CD8-positive, alpha-beta memory T cell (primary cell): Measurements from ENCODE around the gene MRPL48. TPM values are rescaled to one million over a fixed set of nuclear protein-coding genes. Genes with fewer than 3 reads are reported as not detected.
"Not testable (repeated sequence)": the region's sequence is repeated elsewhere in the genome, so short reads cannot be mapped to it uniquely, and the experiment has no call there.

ENCODE experiments used
- CTCF ChIA-PET: fragments of 350-600 bp; sonication (Branson Sonifier 250); formaldehyde crosslinking; loops from one replicate; lab custom pipeline; 2021; ENCODE audit warnings: antibody characterized with exemption; lab: Charles Lee
- POLR2A ChIA-PET: fragments of 350-600 bp; sonication (Branson Sonifier 250); formaldehyde crosslinking; loops from one replicate; lab custom pipeline; 2021; ENCODE audit warnings: antibody characterized with exemption; lab: Charles Lee
- DNase-seq, 5 donors: peaks; one replicate each; pipeline versions ENCODE4 v3.0.0 to v3.0.0-alpha.2; 2020 to 2022; ENCODE audit warnings: mixed read lengths in 1 of 5
- H3K27ac ChIP-seq: one replicate; pipeline ENCODE4 v1.7.0; 2013; ENCODE audit warnings: low read depth, mild to moderate bottlenecking, low read length, moderate library complexity
- H3K27me3 ChIP-seq: 2 replicates; pipeline ENCODE4 v1.7.0; 2013; ENCODE audit warnings: low read length, mild to moderate bottlenecking; ENCODE audit not compliant: insufficient read depth, poor library complexity, severe bottlenecking
- H3K36me3 ChIP-seq: 2 replicates; pipeline ENCODE4 v1.7.0; 2013; ENCODE audit warnings: mild to moderate bottlenecking, low read length, moderate library complexity; ENCODE audit not compliant: insufficient read depth
- H3K4me1 ChIP-seq: 2 replicates; pipeline ENCODE4 v1.7.0; 2013; ENCODE audit warnings: mild to moderate bottlenecking, low read length, moderate library complexity; ENCODE audit not compliant: insufficient read depth
- H3K4me3 ChIP-seq: 2 replicates; pipeline ENCODE4 v1.7.0; 2013; ENCODE audit warnings: mild to moderate bottlenecking, low read length
- H3K9me3 ChIP-seq: 2 replicates; pipeline ENCODE4 v1.7.0; 2013; ENCODE audit warnings: mild to moderate bottlenecking, low read length
- H3K27ac Mint-ChIP-seq, 8 donors: one replicate each; pipeline ENCODE4 v1.8.0; 2020 to 2021; ENCODE audit warnings: mixed read lengths in 8 of 8, mild to moderate bottlenecking in 6 of 8, inconsistent platforms in 3 of 8, moderate library complexity in 3 of 8
- H3K27me3 Mint-ChIP-seq, 2 donors: one replicate each; pipeline ENCODE4 v1.8.0; 2020 to 2021; ENCODE audit warnings: mixed read lengths in 2 of 2, mild to moderate bottlenecking in 1 of 2, moderate library complexity in 1 of 2
- H3K36me3 Mint-ChIP-seq, 3 donors: one replicate each; pipeline ENCODE4 v1.8.0; 2020 to 2021; ENCODE audit warnings: mixed read lengths in 3 of 3, inconsistent platforms in 1 of 3, mild to moderate bottlenecking in 1 of 3
- H3K4me1 Mint-ChIP-seq, 3 donors: one replicate each; pipeline ENCODE4 v1.8.0; 2020 to 2021; ENCODE audit warnings: mixed read lengths in 3 of 3, inconsistent platforms in 1 of 3, mild to moderate bottlenecking in 1 of 3
- H3K4me3 Mint-ChIP-seq, 7 donors: one replicate each; pipeline ENCODE4 v1.8.0; 2020 to 2021; ENCODE audit warnings: mixed read lengths in 7 of 7, mild to moderate bottlenecking in 6 of 7, moderate library complexity in 4 of 7, inconsistent platforms in 2 of 7
- H3K9me3 Mint-ChIP-seq, 5 donors: one replicate each; pipeline ENCODE4 v1.8.0; 2020 to 2022; ENCODE audit warnings: mixed read lengths in 5 of 5, mild to moderate bottlenecking in 3 of 5, moderate library complexity in 2 of 5, inconsistent platforms in 1 of 5
- polyA plus RNA-seq: library from polyadenylated mRNA; unstranded; fragments of 300-500 nt; fragmentation: Illumina TruSeq; gene quantifications from one replicate; pipeline ENCODE4 v1.2.3, GENCODE V29; 2021
- total RNA-seq, 2 experiments: library from RNA; stranded (reverse); gene quantifications; one replicate each; pipeline ENCODE4 v1.2.3, GENCODE V29; 2021

Gene MRPL48
- total and polyA plus RNA-seq, 3 experiments from 2014 or later, result 56.8 to 66.7 (median 63.1) TPM

DNA sequence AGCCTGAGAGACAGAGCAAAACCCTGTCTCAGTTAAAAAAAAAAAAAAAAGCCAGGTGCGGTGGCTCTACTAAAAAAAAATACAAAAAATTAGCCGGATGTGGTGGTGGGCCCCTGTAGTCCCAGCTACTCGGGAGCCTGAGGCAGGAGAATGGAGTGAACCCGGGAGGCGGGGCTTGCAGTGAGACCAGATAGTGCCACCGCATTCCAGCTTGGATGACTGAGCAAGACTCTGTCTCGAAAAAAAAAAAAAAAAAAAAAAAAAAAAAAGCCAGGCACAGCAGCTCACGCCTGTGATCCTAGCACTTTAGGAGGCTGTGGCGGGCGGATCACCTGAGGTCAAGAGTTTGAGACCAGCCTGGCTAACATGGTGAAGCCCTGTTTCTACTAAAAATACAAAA lies 92.8 kb downstream of the MRPL48 start:
- H3K4me3 ChIP-seq, H3K9me3 Mint-ChIP-seq, CTCF ChIA-PET, H3K27me3 Mint-ChIP-seq, H3K9me3 ChIP-seq, DNase-seq, H3K27me3 ChIP-seq, H3K4me3 Mint-ChIP-seq, H3K27ac ChIP-seq, H3K36me3 ChIP-seq: not testable (repeated sequence)
- H3K4me1 ChIP-seq, result peaks cover 15% of the 10 kb centered on the region
- Mint-ChIP-seq H3K27ac (peak overlapping the region in 1 of 8 donors; percentile 68), H3K4me1 (peaks cover 20 to 44% (median 31%) of the 10 kb centered on the region in 3 donors), H3K36me3 (peaks cover 2 to 26% (median 7%) of the 10 kb centered on the region in 3 donors)
- POLR2A ChIA-PET, result interaction anchor here (0.7 kb wide), 1 partner anchor 125 kb away, joined by 4 read pairs; no protein-coding TSS in a partner anchor

DNA sequence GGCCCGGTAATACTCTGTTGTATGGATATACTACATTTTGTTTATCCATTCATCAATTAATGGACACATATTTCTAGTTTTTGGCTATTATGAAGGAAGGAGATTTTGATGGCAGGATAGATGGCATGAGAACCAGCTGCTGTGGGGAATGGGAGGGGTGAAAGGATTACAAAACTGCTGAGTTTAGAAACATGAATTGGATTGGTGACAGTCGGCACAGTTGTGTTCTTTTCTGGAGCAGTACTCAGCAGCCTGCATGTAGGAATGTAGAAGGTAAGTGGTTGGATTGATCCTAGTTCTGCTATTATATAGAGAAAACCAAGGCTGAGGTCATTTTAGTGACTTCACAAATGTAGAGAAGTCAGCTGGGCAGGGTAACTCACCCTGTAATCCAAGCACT lies 96.2 kb downstream of the MRPL48 start:
- H3K36me3 Mint-ChIP-seq, result peaks cover 10 to 34% (median 11%) of the 10 kb centered on the region in 3 donors
- CTCF ChIA-PET, result no interaction called here
- Histone ChIP-seq H3K27me3 (no peaks in the 10 kb centered on the region), H3K4me1 (no peaks in the 10 kb centered on the region), H3K9me3 (no peaks in the 10 kb centered on the region), H3K4me3 (no peak overlapping the region), H3K36me3 (no peaks in the 10 kb centered on the region), H3K27ac (no peak overlapping the region)
- H3K9me3 Mint-ChIP-seq, result no peaks in the 10 kb centered on the region
- POLR2A ChIA-PET, result no interaction called here
- H3K4me1 Mint-ChIP-seq, result peaks cover 2 to 17% (median 8%) of the 10 kb centered on the region in 3 donors
- peak overlapping the region in 2 of 8 donors; percentile 14 to 48 for H3K27ac Mint-ChIP-seq
- DNase-seq, result no peak
- no peaks in the 10 kb centered on the region for H3K27me3 Mint-ChIP-seq
- no peak overlapping the region for H3K4me3 Mint-ChIP-seq

DNA sequence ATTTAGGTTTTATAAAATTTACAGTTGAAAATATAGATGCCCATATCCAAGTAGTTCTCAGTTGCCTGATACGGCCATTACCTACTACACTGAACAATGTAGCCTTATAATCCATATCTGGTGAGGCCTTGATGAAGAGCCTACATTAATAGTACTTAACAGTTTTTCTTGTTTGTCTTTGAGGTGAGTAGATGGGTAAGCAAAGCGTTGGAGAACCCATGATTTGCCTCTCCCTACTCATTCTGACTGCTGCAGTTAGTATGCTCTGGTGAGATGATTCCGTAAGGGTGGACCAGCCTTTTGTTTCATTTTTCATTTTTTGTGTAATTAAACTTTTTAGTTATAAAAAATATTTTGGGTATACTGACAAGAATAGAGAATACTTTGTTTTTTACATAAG lies 100.6 kb downstream of the MRPL48 start:
- Mint-ChIP-seq H3K27me3 (no peaks in the 10 kb centered on the region), H3K36me3 (peaks cover 10 to 63% (median 17%) of the 10 kb centered on the region in 3 donors), H3K4me3 (no peak overlapping the region), H3K9me3 (no peaks in the 10 kb centered on the region), H3K4me1 (peaks cover 2 to 14% (median 8%) of the 10 kb centered on the region in 3 donors), H3K27ac (no peak overlapping the region)
- DNase-seq, result no peak
- no peaks in the 10 kb centered on the region for H3K9me3 ChIP-seq
- no peak overlapping the region for H3K4me3 ChIP-seq
- no peaks in the 10 kb centered on the region for H3K4me1 ChIP-seq
- peaks cover 15% of the 10 kb centered on the region for H3K36me3 ChIP-seq
- no peak overlapping the region for H3K27ac ChIP-seq
- ChIA-PET POLR2A (no interaction called here), CTCF (no interaction called here)
- H3K27me3 ChIP-seq, result no peaks in the 10 kb centered on the region

DNA sequence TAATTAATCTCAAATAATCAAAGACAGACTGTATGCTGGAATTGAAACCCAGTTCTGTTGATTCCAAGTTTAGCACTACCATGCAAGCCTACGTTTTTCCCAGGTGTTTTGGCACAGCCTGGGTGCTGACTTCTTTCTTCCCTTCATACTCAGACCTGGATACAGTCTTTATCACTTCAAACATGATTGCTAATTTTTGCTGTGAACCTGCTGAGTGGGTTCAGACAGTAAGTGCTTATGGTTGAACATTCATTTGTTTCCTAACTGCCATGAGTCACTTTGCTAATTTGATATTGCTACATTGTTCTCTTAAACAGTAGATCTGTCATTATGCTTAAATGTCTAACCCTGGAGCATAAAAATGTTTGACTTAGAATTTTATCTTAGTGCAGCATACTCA lies 101.3 kb downstream of the MRPL48 start:
- H3K9me3 Mint-ChIP-seq, result no peaks in the 10 kb centered on the region
- H3K27ac Mint-ChIP-seq, result no peak overlapping the region
- no peak overlapping the region for H3K4me3 ChIP-seq
- H3K27ac ChIP-seq, result no peak overlapping the region
- H3K9me3 ChIP-seq, result no peaks in the 10 kb centered on the region
- H3K4me3 Mint-ChIP-seq, result no peak overlapping the region
- ChIA-PET POLR2A (no interaction called here), CTCF (no interaction called here)
- no peaks in the 10 kb centered on the region for H3K4me1 ChIP-seq
- no peak for DNase-seq
- no peaks in the 10 kb centered on the region for H3K27me3 ChIP-seq
- H3K36me3 Mint-ChIP-seq, result peaks cover 4 to 59% (median 15%) of the 10 kb centered on the region in 3 donors
- H3K4me1 Mint-ChIP-seq, result peaks cover 2 to 10% (median 8%) of the 10 kb centered on the region in 3 donors
- no peaks in the 10 kb centered on the region for H3K27me3 Mint-ChIP-seq
- H3K36me3 ChIP-seq, result peaks cover 15% of the 10 kb centered on the region

DNA sequence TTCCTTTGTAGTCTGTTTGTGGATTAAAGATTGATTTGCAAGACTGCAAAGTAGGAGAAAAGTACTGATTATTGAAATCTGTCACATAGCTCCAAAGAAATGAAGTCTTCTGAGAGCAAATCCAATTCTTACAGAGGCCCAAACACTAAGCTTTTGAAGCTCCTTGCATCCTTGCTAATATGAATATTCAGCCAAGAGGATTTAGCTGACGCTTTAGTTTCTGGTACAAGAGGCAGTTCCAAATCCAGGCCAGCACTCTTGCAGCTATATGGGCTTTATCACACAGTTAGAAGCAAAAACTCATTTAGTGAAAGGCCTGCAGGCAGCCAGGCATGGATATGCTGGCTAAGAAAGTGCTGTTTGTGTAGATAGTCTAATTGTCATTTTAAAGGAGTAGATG lies 101.9 kb downstream of the MRPL48 start:
- no peaks in the 10 kb centered on the region for H3K4me1 ChIP-seq
- no peak for DNase-seq
- no peaks in the 10 kb centered on the region for H3K27me3 Mint-ChIP-seq
- H3K9me3 Mint-ChIP-seq, result no peaks in the 10 kb centered on the region
- H3K27me3 ChIP-seq, result no peaks in the 10 kb centered on the region
- H3K27ac Mint-ChIP-seq, result no peak overlapping the region
- no peak overlapping the region for H3K4me3 Mint-ChIP-seq
- H3K27ac ChIP-seq, result no peak overlapping the region
- CTCF ChIA-PET, result no interaction called here
- peaks cover 4 to 58% (median 15%) of the 10 kb centered on the region in 3 donors for H3K36me3 Mint-ChIP-seq
- no peaks in the 10 kb centered on the region for H3K9me3 ChIP-seq
- peaks cover 2 to 10% (median 8%) of the 10 kb centered on the region in 3 donors for H3K4me1 Mint-ChIP-seq
- peaks cover 15% of the 10 kb centered on the region for H3K36me3 ChIP-seq
- H3K4me3 ChIP-seq, result no peak overlapping the region
- POLR2A ChIA-PET, result no interaction called here

DNA sequence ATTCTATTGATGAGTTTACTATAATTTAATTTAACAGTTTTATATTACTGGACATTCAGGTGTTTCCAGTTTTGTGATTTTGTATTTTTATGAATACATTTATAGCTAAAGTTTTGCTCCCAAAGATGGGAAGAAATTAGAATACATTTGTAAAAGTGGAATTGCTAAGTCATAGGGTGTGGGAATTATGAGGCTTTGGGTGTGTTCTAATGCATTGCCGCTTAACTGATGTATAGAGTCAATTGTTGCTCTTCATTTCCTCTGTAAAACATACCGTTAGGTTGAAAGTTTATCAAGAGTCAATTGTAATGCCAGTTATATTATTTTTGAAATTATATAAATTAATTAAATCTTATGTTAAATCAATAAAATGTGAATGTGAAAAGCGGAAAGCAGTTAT lies 105.4 kb downstream of the MRPL48 start:
- no peak overlapping the region for H3K27ac ChIP-seq
- H3K36me3 ChIP-seq, result peaks cover 15% of the 10 kb centered on the region
- POLR2A ChIA-PET, result no interaction called here
- H3K27me3 ChIP-seq, result no peaks in the 10 kb centered on the region
- Mint-ChIP-seq H3K9me3 (no peaks in the 10 kb centered on the region), H3K4me3 (no peak overlapping the region), H3K27me3 (no peaks in the 10 kb centered on the region), H3K4me1 (peaks cover 3 to 4% (median 4%) of the 10 kb centered on the region in 3 donors), H3K36me3 (peaks cover 4 to 51% (median 10%) of the 10 kb centered on the region in 3 donors), H3K27ac (no peak overlapping the region)
- DNase-seq, result no peak
- H3K4me3 ChIP-seq, result no peak overlapping the region
- CTCF ChIA-PET, result no interaction called here
- H3K4me1 ChIP-seq, result no peaks in the 10 kb centered on the region
- no peaks in the 10 kb centered on the region for H3K9me3 ChIP-seq

DNA sequence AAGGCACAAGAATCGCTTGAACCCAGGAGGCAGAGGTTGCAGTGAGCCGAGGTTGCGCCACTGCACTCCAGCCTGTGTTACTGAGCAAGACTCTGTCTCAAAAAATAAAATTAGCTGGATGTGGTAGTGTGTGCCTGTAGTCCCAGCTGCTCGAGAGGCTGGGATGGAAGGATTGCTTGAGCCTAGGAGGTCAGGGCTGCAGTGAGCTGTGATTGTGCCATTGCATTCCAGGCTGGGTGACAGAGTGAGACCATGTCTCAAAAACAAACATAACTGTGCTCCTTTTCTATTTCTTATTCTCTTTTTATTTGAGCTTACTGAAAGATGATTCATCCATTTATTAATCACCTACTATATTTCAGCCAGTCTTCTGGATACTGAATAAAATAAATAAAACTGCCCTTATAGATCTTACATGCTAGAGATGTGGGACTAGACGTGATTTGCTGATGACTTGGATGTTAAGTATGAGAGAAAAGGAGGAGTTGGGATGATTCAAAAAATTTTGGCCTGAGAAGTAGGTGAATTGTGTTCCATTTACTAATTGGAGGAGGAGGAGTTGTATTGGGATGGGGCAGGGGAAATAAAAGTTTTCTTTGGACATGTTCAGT lies 107.2 kb downstream of the MRPL48 start:
- Histone ChIP-seq H3K36me3 (peaks cover 16% of the 10 kb centered on the region), H3K4me3 (no peak overlapping the region), H3K4me1 (no peaks in the 10 kb centered on the region), H3K27ac (no peak overlapping the region), H3K9me3 (no peaks in the 10 kb centered on the region), H3K27me3 (no peaks in the 10 kb centered on the region)
- peaks cover 4 to 51% (median 9%) of the 10 kb centered on the region in 3 donors for H3K36me3 Mint-ChIP-seq
- no peaks in the 10 kb centered on the region for H3K9me3 Mint-ChIP-seq
- H3K27ac Mint-ChIP-seq, result no peak overlapping the region
- ChIA-PET POLR2A (no interaction called here), CTCF (no interaction called here)
- no peak for DNase-seq
- H3K4me1 Mint-ChIP-seq, result peaks cover 0 to 3% (median 0%) of the 10 kb centered on the region in 3 donors
- H3K4me3 Mint-ChIP-seq, result no peak overlapping the region
- no peaks in the 10 kb centered on the region for H3K27me3 Mint-ChIP-seq

DNA sequence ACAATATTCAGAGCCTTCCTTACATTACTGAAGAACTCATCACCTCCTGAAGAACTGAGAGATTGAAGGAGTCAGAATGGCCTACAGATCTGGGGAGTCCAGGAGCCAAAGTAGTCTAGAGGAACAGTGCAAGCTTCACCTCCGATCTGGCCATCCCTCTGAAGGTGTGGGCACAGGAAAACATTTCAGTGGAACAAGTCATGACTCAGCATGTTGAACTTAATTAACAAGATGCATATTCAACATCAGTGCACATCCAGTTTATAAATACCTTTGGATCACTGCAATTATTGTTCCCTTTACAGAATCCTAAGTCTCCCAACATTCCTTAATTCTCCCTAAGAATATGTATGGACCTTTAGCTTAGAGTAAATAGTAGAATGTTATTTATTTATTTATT lies 114.6 kb downstream of the MRPL48 start:
- no peaks in the 10 kb centered on the region for H3K27me3 Mint-ChIP-seq
- peak overlapping the region in 1 of 8 donors; percentile 34 for H3K27ac Mint-ChIP-seq
- Histone ChIP-seq H3K27me3 (no peaks in the 10 kb centered on the region), H3K9me3 (no peaks in the 10 kb centered on the region), H3K4me1 (no peaks in the 10 kb centered on the region), H3K4me3 (no peak overlapping the region), H3K27ac (no peak overlapping the region), H3K36me3 (peaks cover 9% of the 10 kb centered on the region)
- no peak for DNase-seq
- H3K4me1 Mint-ChIP-seq, result no peaks in the 10 kb centered on the region
- H3K4me3 Mint-ChIP-seq, result no peak overlapping the region
- ChIA-PET POLR2A (no interaction called here), CTCF (no interaction called here)
- H3K9me3 Mint-ChIP-seq, result no peaks in the 10 kb centered on the region
- peaks cover 10 to 61% (median 18%) of the 10 kb centered on the region in 3 donors for H3K36me3 Mint-ChIP-seq
